Measurements from ENCODE around the gene MACROD1. TPM values are rescaled to one million over a fixed set of nuclear protein-coding genes. Genes with fewer than 3 reads are reported as not detected.

MACROD1 gene
- total and polyA plus RNA-seq, 10 of the 15 experiments (the other 5 are each of a cell fraction or from before 2014, with no cell fraction given), result 1.2 to 22.7 (median 11.3) TPM; not detected in 1

GRCh38 chr11:64183890-64184289 lies 18.0 kb upstream of the MACROD1 start:
- FAIRE-seq, result no peak

More at GRCh38 chr11:64183890-64184289, 18.0 kb upstream of the MACROD1 start:
- Histone ChIP-seq H3K4me1 (ENCODE audit: control insufficient read depth, insufficient read depth, low read length) (peaks cover 20% of the 10 kb centered on the region), H3K9me3 (replicated peaks; ENCODE audit: control insufficient read depth, insufficient read depth, low read length) (no peaks in the 10 kb centered on the region), H3K4me3 (peak overlapping the region; percentile 80; the same call in 1 of the 2 replicates), H3K27ac (ENCODE audit: control insufficient read depth, insufficient read depth) (peak overlapping the region; percentile 33; the same call in 1 of the 2 replicates), H3K79me2 (ENCODE audit: control insufficient read depth, insufficient read depth, low read length) (peaks cover 22% of the 10 kb centered on the region), H3K36me3 (ENCODE audit: control insufficient read depth in 2 of 2, insufficient read depth in 2 of 2, low read length in 1 of 2) (no peaks in the 10 kb centered on the region), H3K4me2 (ENCODE audit: control insufficient read depth, insufficient read depth) (peak overlapping the region; percentile 98), H4K20me1 (ENCODE audit: control insufficient read depth, insufficient read depth) (peaks cover 3% of the 10 kb centered on the region; the same call in 1 of the 2 replicates), H3K27me3 (replicated peaks in 1 of 2; ENCODE audit: control insufficient read depth in 2 of 2, insufficient read depth in 2 of 2, low read length in 1 of 2) (no peaks in the 10 kb centered on the region), H2AFZ (ENCODE audit: control insufficient read depth, low read depth, low read length) (no peak overlapping the region), H3K9ac (ENCODE audit: control insufficient read depth, insufficient read depth, low read length) (peak overlapping the region; percentile 7; the same call in 1 of the 2 replicates)
- WGBS (ENCODE audit: insufficient coverage, insufficient replicate concordance, low lambda C conversion rate, missing lambda C conversion rate), result 76% methylated on average over 6 of the region's 7 CpGs
- ChIA-PET SMC1A (ENCODE audit: uncharacterized antibody, unreplicated experiment) (no interaction called here), POLR2A (interaction anchor here (0.5 to 6.4 kb wide), 5 partner anchors 22 to 1387 kb away, joined by 3 to 68 read pairs (median 6); partner anchors contain the start of genes FERMT3, NUDT22 and TRPT1), CTCF (interaction anchor here (0.8 to 2.1 kb wide), 3 partner anchors 68 to 183 kb away, joined by 4 to 9 read pairs (median 7); partner anchors contain the start of genes PRDX5 and TRMT112), RAD21 (ENCODE audit: unreplicated experiment) (interaction anchor here (0.9 to 2.5 kb wide), 3 partner anchors 22 to 198 kb away, joined by 3 to 32 read pairs (median 3); partner anchors contain the start of gene FERMT3)
- intact Hi-C loops (cut with micrococcal nuclease; ENCODE audit: unreplicated experiment) (no loop called here), in situ Hi-C loops (cut with MboI) (no loop called here)
- TF ChIP-seq GATAD2B (conservative IDR thresholded peaks at IDR 0.05; ENCODE audit: low read depth) (no peak), PAX8 (IDR thresholded peaks at IDR 0.05) (no peak), TBL1XR1 (IDR thresholded peaks at IDR 0.05; ENCODE audit: low read depth, low read length) (no peak), CREB1 (IDR thresholded peaks at IDR 0.05; ENCODE audit: low read depth) (no peak), IKZF1 (conservative IDR thresholded peaks at IDR 0.05) (no peak), ELK1 (IDR thresholded peaks at IDR 0.05; ENCODE audit: low read depth, low read length) (no peak), SMC3 (IDR thresholded peaks at IDR 0.05; ENCODE audit: borderline replicate concordance, low read length) (no peak), BCLAF1 (IDR thresholded peaks at IDR 0.05) (no peak), TCF3 (IDR thresholded peaks at IDR 0.05; ENCODE audit: borderline replicate concordance, insufficient read depth, low read depth, low read length) (no peak), ZNF207 (IDR thresholded peaks at IDR 0.05; ENCODE audit: borderline replicate concordance) (no peak), POLR2AphosphoS5 (IDR thresholded peaks at IDR 0.05; ENCODE audit: low read length) (no peak)
- BruUV-seq (replicated peaks), result no TSS peak
- DNase-seq (ENCODE audit: low read depth, low spot score), result no peak
- no peak for ATAC-seq

All from GM12878 (cell line).